ACHN (cell line): Measurements from ENCODE around the gene PRKCI.
"Not testable (repeated sequence)": the region's sequence is repeated elsewhere in the genome, so short reads cannot be mapped to it uniquely, and the experiment has no call there.

ENCODE experiments used
- DNase-seq: peaks from one replicate; pipeline ENCODE4 v3.0.0-alpha.2; 2015
- in situ Hi-C: cut with HindIII; loops from 2 replicates; pipeline ENCODE4 v1.10.0; 2017; ENCODE audit warnings: low sequenced_read_pairs, low pct_ligation_motif_present, low pct_unique_long_range_greater_than_20kb

The PRKCI gene

DNA sequence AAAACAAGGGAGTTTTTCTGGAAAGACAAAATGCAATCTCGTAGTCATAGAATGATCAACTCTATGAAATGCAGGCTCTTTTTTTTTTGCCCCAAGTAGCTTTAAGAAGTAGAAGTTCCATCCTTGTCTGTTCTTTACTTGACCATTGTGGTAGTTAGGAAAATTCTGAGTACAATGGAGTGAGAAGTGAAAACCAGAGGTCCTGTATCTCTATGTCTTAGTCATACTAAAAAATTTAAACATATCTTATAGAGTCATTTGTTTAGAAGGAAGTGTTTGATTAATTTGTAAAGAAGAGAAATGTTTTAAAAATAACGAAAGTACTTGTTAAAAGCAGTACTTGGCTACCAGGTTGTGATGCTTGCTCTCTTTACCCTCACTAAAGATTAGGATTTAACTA, 52.4 kb downstream of the PRKCI start:
- in situ Hi-C loops: no loop called here
- no peak for DNase-seq

DNA sequence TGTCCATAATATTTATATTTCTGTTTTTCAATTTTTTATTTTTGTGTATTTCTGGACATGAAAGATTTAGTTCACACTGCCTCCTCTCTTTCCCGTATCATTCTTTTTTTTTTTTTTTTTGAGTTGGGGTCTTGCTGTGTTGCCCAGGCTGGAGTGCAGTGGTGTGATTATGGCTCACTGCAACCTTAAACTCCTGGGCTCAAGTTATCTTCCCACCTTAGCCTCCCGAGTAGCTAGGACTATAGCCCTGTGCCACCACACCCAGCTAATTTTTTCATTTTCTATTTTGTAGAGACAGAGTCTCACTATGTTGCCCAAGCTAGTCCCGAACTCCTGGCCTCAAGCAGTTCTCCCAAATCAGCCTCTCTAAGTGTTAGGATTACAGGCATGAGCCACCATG, 53.6 kb downstream of the PRKCI start:
- DNase-seq: no peak
- in situ Hi-C loops: no loop called here

DNA sequence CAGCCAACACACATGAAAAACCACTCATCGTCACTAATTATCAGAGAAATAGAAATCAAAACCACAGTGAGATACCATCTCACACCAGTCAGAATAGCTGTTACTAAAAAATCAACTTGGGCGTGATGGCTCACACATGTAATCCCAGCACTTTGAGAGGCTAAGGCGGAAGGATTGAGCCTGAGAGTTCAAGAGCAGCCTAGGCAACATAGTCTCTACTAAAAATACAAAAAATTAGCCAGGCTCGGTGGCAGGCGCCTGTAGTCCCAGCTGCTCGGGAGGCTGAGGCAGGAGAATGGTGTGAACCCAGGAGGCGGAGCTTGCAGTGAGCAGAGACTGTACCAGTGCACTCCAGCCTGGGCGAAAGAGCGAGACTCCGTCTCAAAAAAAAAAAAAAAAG, 55.1 kb downstream of the PRKCI start:
- not testable (repeated sequence) for DNase-seq

DNA sequence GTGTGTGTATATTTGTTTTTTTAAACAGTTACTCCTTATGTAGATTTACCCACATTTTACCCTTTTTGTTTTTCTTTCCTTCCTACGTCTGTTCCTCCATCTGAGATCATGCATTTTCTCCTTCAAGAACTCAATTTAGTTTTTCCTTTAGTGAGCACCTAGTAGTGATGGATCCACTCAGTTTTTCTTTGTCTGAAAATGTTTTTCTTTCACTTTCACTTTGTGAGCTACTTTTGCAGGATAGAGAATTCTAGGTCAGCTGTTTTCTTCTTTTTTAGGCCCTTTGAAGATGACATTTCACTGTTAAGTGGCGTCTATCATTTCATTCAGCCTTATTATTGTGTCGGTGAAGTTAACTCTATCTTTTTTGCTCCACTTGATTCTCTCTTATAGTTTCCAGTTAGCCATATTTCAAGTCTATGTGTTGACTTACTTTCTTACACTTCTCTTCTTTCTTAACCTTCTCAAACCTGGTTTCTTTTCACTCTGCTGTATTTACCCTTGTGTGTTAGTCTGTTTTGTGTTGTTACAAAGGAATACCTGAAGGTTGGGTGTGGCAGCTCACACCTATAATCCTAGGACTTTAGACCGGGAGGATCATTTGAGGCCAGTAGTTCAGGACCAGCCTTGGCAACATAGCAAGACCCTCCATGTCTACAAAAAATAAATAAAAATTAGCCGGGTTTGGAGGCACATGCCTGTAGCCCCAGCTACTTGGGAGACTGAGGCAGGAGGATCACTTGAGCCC, 55.8 kb downstream of the PRKCI start:
- DNase-seq: no peak
- in situ Hi-C loops: no loop called here

More for the DNA sequence above, 55.1 kb downstream of the PRKCI start:
- in situ Hi-C loops: not testable (repeated sequence)

DNA sequence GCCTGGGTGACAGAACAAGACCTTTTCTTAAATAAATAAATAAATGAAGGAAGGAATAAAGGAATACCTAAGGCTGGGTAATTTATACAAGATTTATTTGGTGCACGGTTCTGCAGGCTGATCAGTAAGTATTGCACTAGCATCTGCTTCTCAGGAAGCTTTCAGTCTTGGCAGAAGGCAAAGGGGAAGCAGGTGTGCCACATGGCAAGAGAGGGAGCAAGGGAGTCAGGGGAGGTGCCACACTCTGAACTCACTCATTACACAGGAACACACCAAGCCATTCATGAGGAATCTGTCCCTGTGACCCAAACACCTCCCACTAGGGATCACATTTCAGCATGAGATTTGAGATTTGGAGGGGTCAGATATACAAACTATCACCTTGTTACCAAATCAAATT, 56.4 kb downstream of the PRKCI start:
- no peak for DNase-seq
- in situ Hi-C loops: no loop called here

DNA sequence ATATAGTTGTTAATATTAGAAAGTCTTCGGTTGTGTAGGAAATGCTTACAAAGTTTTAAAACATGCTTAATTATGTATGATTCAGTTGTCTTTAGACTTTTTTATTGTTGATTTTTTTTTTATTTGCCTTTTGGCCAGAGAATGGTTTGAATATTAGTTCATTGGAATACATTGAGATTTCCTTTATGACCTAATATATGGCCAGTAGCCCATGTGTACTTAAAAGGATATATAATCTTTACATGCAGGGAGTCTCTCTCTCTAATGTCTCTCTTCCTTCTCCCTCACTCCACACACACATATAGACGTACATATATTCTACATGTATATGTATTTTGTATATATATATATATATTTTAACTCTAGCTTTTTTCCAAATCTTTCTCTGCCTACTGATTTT, 68.0 kb downstream of the PRKCI start:
- in situ Hi-C loops: no loop called here
- DNase-seq: no peak

DNA sequence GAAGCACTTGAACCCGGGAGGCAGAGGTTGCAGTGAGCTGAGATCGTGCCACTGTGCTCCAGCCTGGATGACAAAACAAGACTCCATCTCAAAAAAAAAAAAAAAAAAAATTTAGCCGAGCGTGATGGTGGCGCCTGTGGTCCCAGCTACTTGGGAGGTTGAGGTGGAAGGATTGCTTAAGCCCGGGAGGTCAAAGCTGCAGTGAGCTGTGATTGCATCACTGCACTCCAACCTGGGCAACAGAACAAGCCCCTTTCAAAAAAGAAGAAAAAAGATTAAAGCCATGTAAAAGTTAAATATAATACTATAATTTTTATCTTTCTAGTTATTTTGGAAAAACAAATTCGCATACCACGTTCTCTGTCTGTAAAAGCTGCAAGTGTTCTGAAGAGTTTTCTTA, 73.4 kb downstream of the PRKCI start:
- in situ Hi-C loops: no loop called here
- no peak for DNase-seq

DNA sequence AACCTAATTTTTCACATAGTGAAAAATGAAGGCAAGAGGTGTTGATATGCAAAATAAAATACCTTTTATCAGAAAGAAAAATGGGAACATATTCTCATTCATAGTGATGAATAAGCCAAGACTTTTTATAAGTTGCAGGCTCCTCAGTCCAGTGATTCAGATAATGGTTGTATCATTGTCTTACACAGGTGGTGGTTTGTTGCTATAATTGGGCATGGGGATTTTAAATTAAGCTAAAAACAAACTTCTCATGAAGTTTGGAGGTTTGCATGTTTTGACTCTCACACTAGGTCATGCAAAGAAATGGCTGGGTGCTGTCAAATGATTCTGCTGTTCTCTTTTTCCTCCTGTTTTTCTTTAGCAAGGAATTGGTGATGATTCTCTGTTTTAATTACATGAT, 74.5 kb downstream of the PRKCI start:
- in situ Hi-C loops: no loop called here
- DNase-seq: no peak

DNA sequence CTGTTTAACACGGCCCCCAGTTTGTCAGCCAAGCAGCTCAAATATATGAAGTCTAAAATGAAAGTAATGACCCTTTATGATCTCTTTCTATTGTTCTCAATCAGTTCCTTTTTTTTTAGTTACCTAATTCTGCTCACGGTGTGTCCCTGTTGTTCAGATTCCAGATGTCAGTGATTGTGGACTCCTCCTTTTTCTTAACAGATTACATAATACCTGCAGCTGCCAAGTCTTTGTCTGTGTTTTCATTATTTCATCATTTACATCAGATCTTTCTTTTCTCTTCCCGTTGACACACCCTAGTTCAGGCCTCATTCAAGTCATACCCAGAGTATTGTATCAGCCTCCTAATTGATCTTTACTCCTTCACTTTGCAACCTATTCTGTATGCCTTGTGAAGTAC, 79.2 kb downstream of the PRKCI start:
- in situ Hi-C loops: no loop called here

DNA sequence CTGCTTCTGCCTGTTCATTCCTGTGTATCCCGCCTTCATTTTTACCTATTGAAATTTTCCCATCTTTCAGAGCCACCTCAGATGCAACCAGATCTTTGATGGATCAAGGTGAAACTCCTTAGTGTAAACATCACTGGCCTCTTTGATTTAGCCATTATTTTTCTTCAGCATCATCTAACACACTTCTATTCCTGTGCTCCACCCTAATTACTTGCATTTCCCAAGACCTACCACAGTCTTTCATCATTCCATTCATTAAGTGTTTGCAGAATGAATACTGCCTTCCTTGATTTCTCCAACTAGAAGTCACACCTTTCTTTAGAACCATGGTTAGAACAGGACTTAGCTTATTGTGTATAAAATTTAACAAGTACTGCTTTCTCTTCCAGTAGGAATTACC, 79.8 kb downstream of the PRKCI start:
- in situ Hi-C loops: no loop called here
- DNase-seq: no peak

More for the DNA sequence above, 79.2 kb downstream of the PRKCI start:
- no peak for DNase-seq

DNA sequence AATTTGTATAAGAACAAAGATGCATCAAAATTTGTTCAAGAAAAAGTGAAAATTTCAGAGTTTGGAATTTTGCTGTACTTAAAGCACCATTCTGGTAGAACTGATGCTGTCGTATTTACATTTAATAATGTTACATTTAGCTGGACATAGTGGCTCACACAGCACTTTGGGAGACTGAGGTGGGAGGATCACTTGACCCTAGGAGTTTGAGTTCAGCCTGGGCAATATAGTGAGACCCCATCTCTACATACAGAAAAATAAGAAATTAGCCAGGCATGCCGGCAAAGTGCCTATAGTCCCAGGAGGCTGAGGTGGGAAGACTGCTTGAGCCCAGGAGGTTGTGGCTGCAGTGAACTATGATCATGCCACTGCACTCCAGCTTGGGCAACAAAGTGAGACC, 83.8 kb downstream of the PRKCI start:
- in situ Hi-C loops: no loop called here
- DNase-seq: no peak

DNA sequence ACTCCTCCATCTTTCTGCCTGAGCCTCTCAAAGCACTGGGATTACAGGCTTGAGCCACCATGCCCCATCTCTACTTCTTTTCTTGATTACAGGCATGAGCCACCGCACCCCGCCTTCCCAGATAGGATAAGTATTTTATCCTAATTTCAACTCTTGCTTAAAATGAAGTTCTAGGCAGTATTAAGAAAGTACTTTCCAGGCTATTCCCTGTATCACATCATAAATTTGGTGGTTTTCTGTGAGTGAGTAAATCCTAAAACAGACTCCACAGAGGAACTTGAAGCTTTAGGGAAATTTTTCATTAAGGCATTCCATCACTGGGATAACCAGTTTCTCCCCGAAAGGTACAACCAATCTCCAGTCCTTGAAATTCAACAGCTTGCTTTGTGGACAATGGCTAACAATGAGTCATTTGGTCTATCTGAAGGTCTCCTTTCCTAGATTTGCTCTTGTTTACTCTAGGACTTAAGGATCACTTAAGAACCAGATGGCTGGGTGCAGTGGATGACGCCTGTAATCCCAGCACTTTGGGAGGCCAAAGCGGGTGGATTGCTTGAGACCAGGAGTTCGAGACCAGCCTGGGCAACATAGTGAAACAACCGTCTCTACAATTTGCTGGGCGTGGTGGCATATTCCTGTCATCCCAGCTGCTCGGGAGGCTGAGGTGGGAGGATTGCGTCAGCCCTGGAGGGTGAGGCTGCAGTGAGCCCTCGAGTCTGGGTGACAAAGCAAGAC, 85.6 kb downstream of the PRKCI start:
- in situ Hi-C loops: no loop called here
- DNase-seq: no peak

DNA sequence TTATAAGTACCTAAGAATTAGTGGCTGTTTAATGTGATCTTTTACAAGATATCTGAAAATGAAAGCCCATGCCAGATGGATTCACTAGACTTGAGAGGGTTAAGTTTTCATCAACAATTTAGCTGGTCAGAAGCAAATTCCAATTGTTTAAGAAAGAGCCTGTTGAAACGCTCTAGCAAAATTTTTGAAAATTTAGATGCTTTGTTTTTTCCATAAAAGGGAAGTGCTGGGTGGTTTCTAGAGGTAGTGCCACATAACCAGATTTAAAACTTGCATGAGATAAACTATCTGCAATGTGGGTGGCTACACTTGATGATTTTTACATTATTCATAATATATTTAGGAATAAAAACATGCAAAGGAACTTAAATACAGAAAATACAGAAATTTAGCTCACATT, 86.8 kb downstream of the PRKCI start:
- in situ Hi-C loops: no loop called here
- no peak for DNase-seq

DNA sequence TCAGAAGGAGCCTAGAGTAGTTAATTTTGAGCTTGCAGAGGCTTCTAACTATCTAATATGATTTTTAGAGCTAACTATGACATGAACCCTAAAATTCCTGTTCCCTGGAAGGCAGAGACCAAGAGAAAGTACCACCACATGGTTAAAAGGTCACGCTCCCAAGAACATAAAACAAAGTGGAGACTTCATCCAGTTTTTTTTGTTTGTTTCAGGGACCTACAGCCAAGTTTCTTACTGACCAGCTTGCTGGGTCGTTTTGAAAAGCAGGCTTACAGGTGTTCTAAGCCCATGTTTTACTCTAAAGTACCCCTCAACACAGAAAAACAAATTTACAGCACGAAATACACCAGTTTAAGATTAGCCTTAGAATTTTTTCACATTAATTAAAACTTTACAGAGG, 95.7 kb downstream of the PRKCI start:
- in situ Hi-C loops: no loop called here
- no peak for DNase-seq

DNA sequence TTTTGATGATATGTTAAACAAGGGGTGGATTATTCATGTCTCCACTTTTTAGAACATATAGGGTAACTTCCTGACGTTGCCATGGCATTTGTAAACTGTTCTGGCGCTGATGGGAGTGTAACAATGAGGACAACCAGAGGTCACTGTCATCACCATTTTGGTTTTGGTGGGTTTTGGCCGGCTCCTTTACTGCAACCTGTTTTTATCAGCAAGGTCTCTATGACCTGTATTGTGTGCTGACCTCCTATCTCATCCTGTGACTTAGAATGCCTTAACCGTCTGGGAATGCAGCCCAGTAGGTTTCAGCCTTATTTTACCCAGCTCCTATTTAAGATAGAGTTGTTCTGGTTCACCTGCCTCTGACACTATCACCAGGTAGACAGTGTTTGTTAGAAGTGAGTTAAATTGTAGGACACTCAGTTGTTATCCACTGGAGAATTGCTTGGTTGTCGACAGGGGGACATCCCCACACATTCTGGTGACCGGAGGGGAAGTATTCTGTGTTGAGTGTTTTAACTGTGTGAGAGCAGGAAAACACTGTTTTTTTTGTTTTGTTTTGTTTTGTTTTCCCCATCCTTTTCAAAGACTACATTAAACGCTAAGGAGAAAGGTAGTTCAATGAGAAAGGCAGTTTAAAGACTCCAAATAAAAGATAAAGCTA, 98.4 kb downstream of the PRKCI start:
- in situ Hi-C loops: no loop called here
- no peak for DNase-seq

DNA sequence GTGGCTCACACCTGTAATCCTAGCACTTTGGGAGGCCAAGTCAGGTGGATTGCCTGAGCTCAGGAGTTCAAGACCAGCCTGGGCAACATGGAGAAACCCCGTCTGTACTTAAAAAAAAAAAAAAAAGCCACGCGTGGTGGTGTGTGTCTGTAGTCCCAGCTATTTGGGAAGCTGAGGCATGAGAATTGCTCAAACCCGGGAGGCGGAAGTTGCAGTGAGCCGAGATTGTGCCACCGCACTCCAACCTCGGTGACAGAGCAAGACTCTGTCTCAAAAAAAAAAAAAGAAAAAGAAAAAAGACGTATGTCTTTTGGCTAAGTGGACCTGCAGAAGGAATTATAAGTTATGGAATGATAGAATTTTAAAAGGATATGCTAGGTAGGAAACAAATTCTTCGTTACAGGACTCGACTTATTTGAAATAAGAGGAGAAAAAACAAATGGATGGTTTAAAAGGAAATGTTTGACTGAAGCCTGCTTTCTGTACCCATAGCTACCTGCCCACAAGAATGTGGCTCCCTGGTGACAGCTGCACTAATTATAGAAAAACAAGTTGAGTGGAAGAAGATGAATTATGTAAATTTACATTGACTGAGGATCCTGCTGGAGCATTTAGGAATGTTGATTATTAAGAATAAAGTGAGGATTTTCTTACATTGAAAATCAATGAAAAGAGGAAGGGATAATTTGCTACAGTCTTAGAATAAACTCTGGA, 99.3 kb downstream of the PRKCI start:
- in situ Hi-C loops: no loop called here
- no peak for DNase-seq

DNA sequence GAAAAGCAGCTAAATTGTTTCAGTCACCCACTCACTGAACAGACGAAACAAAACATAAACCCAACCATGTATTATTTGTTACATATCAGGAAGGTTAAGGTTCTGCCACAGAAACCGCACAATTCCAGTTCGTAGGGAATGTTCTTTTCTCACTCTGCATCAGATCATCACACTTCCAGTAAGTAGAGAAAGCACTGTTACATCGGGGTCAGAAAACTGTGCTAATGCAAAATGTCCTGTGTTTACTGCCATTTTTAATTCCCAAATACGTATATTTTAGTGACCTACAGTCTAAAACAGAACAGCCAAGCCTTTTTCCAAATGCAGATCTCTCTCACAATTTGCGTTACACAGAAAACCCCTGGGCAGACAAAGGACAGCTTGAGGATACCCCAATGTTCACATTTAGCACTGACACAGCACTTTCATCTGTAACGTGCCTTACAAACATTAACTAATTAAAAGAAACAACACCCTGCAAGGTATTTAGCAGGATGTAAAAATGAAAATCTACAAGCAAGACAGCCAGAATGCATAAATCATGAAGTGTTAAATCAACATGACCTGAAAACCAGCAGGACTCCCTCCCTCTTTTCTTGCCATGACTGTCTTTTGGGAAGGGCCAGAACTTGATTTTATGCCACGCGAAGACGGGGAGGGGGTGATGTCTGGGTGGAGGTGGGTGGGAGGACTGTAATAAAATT, 100.5 kb downstream of the PRKCI start:
- DNase-seq: no peak
- in situ Hi-C loops: no loop called here

DNA sequence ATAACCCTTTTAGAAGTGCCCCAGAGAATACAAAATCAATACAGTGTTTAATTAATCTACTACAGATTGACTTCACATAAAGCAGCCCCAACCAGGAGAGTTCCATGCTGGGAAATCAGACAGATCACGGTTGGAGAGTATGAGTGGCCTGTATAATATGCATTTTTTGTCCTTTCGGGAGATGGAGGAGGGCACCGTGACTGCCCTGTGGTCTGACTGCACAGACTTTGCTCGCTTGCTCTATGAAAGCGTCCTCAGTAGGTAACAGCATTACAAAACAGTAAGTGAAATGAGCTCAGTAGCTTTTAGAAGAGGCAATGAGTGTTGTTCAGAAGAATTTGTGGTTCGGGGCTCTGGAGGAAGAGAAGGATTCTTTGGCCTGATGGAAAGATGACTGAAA, 101.1 kb downstream of the PRKCI start:
- no peak for DNase-seq
- in situ Hi-C loops: no loop called here

DNA sequence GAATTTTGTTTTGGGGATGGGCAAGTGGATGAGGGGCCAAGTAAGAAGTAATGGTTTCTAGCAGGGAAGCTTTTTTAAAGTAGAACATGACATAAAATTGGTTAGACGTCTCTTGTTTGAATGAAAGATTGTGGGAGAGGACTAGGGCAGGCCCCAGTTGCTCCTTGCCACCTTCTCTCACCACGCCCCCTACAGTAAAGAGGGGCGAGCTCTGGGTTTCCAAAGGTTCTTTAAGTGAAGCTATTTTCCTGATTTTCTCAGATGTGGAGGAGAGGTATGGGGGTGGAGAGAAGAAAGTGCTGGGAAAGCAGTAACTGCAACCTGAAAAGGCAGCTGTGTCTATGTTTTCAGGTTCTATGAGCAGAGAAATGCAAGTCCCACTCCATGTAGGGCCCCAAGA, 102.7 kb downstream of the PRKCI start:
- in situ Hi-C loops: no loop called here
- no peak for DNase-seq
